H1 (cell line): ENCODE measurements around the gene SH3GL2. TPM values are rescaled to one million over a fixed set of nuclear protein-coding genes. Genes with fewer than 3 reads are reported as not detected.

ENCODE experiments used
- ASH2L ChIP-seq: fragments of 200-600, 300-600 bp; sonication (generic); IDR thresholded peaks from one replicate; pipeline ENCODE4 v1.7.1; 2017; ENCODE audit warnings: low read length
- CHD7 ChIP-seq: fragments of 300-600 bp; sonication (generic); IDR thresholded peaks from 2 replicates; pipeline ENCODE4 v1.7.1; 2012; ENCODE audit warnings: low read length, moderate library complexity, mild to moderate bottlenecking, inconsistent platforms; ENCODE audit not compliant: insufficient replicate concordance
- E2F6 ChIP-seq: IDR thresholded peaks from 2 replicates; pipeline ENCODE4 v1.6.1; 2012; ENCODE audit warnings: inconsistent platforms
- JUN ChIP-seq: IDR thresholded peaks from 2 replicates; pipeline ENCODE4 v1.6.1; 2011; ENCODE audit warnings: low read depth, mild to moderate bottlenecking, improper control_type of control experiment, low read length
- POLR2AphosphoS5 ChIP-seq: IDR thresholded peaks from 2 replicates; pipeline ENCODE4 v1.6.1; 2011; ENCODE audit warnings: low read depth, low read length
- RNF2 ChIP-seq: fragments of 200-900, 300-1000 bp; sonication (generic); IDR thresholded peaks from 2 replicates; pipeline ENCODE4 v1.7.1; 2016; ENCODE audit warnings: borderline replicate concordance, low read depth, mild to moderate bottlenecking, antibody characterized with exemption, low read length; ENCODE audit not compliant: poor library complexity, severe bottlenecking; ENCODE audit errors: missing control alignments
- TCF12 ChIP-seq: IDR thresholded peaks from 2 replicates; pipeline ENCODE4 v1.6.1; 2011; ENCODE audit warnings: low read depth, mild to moderate bottlenecking, low read length
- TEAD4 ChIP-seq: IDR thresholded peaks from 2 replicates; pipeline ENCODE4 v1.6.1; 2012; ENCODE audit warnings: low read depth, low read length, inconsistent platforms, mixed read lengths
- USF2 ChIP-seq: IDR thresholded peaks from 2 replicates; pipeline ENCODE4 v1.6.1; 2011; ENCODE audit warnings: low read length, improper control_type of control experiment
- YY1 ChIP-seq: IDR thresholded peaks from 2 replicates; pipeline ENCODE4 v1.6.1; 2011; ENCODE audit warnings: low read depth, mild to moderate bottlenecking, low read length
- polyA plus RNA-seq, 7 experiments: library from polyadenylated mRNA; depleted of rRNA in 3 of 7; stranded (reverse) in 5 of 7; unstranded in 2 of 7; fragments of >200 nt in 5 of 7; fragments of 200-250 nt in 2 of 7; gene quantifications; 1 replicate in 5 of 7; 2 replicates in 1 of 7; 4 replicates in 1 of 7; pipeline versions ENCODE4 v1.2.1 to v1.2.3, GENCODE V29; 2011 to 2013; ENCODE audit warnings: missing spikeins in 2 of 7, mixed read lengths in 2 of 7
- total RNA-seq: library from RNA; stranded (reverse); fragmentation: NEBNext Ultra II Directional; extraction: Animal tissue kit (Norgen Biotek cat#: 25700); gene quantifications from 2 replicates; pipeline ENCODE4 v1.2.1, GENCODE V29; 2021

SH3GL2 gene
- total and polyA plus RNA-seq, 2 of the 8 experiments (the other 6 are each of a cell fraction or from before 2014, with no cell fraction given) = 4.7 to 5.3 TPM

GRCh38 chr9:17611342-17611741 is 32.5 kb downstream of the SH3GL2 start (continued):
- TF ChIP-seq CHD7 (no peak), TEAD4 (no peak), POLR2AphosphoS5 (no peak), ASH2L (no peak), YY1 (no peak), USF2 (no peak), E2F6 (no peak), JUN (no peak), TCF12 (no peak), RNF2 (no peak)
